ENCODE data around the gene ATP6AP1. TPM values are rescaled to one million over a fixed set of nuclear protein-coding genes. Genes with fewer than 3 reads are reported as not detected.
A peak's percentile ranks its signal among the peaks of the same experiment; 100 is the strongest.

Gene ATP6AP1
- total RNA-seq, 1 experiment from 2014 or later, result 60.2 TPM

GRCh38 chrX:154448484-154448883 lies 20.0 kb downstream of the ATP6AP1 start:
- DNase-seq (ENCODE audit: low spot score), result no peak

GRCh38 chrX:154449618-154450017 lies 21.1 kb downstream of the ATP6AP1 start:
- DNase-seq (ENCODE audit: low spot score), result no peak

DNA sequence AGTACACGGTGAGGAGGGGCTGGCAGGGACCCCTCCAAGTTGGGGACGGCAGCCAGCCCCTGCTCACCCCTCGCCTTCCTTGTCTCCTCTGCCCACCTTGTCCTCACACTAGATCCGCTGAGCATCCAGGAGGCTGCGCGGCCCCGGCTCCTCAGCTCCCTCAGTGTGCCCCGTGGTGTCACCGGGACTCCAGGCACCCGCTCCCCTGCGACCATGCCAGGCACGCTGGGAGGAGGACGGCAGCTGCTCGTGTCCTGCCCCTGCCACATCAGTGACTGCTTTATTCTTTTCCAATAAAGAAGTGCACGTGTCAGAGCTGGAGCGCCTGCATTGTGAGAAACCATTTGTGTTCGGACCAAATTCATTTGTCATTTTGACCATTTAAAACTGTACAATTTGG lies 21.8 kb downstream of the ATP6AP1 start:
- no peak for DNase-seq (ENCODE audit: low spot score)

DNA sequence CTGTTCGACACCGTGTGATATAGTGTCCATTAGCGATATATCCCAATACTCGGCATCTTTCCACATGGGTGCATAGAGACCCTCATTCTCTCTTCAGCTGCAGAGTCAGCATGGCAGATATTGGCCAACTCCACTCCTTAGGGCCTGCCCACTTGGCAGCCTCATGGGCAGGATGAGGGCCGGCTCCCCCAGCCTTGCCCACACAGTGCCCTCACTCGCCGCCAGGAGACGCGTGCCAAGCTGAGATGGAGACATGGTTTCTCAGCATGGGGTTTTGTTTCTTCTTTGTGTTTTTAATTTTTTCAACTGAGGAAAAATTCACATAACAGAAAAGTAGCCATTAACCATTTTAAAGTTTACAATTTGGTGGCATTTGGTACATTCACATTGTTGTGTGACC lies 24.3 kb downstream of the ATP6AP1 start:
- DNase-seq (ENCODE audit: low spot score), result no peak

- no peak for DNase-seq (ENCODE audit: low spot score)
Measured at GRCh38 chrX:154457491-154458115, 29.1 kb downstream of the ATP6AP1 start.

- DNase-seq (ENCODE audit: low spot score), result no peak
Measured at GRCh38 chrX:154458116-154458953, 29.9 kb downstream of the ATP6AP1 start, which contains the start of gene PLXNA3. PLXNA3 (plus strand) TSS chrX:154458281; CDS start chrX:154460184, 1,903 bp downstream.

DNA sequence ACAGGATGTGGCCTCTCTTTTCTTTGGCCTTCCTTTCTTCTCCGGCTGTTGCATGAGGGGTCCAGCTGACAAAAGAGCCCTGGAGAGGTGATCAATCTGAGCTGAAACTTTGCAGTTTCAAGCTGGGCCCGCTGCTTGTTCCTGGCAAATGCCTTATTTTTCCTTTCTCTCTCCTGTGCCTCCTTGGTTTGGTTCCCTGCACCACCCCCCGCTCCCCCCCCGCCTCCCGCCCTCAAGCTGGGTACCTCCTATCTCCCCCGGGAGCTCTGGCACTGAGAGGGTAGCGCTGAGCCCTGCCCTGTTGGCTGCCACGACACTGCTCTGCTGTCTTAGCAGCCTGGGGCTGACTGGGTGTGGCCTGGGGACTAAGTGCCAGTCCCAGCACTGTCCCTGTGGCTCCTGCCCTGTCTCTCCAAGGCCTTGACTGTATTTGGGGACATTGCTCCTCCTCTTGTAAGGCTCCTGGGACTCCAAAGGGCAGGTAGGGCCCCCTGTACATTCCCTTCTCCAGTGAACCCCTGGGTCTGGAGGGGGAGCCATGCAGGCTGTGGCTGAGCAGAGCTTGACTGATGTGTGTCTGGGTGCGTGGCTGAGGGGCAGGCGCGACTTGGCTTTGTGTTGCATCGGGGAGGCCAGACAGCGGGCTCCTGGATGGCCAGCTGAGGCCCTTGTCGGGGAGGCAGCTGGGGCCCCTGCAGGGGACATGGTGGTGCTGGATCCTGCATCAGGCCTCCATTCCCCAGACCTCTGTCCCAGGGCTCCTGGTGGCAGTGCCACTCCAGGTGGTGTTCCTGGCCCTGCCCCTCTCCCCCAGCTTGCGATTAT lies 30.7 kb downstream of the ATP6AP1 start:
- peak; percentile 40 for DNase-seq (ENCODE audit: low spot score)

GRCh38 chrX:154459832-154460231 lies 31.4 kb downstream of the ATP6AP1 start:
- no peak for DNase-seq (ENCODE audit: low spot score)

DNA sequence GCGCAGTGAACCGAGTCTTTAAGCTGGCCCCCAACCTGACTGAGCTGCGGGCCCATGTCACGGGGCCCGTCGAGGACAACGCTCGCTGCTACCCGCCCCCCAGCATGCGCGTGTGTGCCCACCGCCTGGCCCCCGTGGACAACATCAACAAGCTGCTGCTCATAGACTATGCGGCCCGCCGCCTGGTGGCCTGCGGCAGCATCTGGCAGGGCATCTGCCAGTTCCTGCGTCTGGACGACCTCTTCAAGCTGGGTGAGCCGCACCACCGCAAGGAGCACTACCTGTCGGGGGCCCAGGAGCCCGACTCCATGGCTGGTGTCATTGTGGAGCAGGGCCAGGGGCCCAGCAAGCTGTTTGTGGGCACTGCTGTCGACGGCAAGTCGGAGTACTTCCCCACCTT lies 31.8 kb downstream of the ATP6AP1 start:
- DNase-seq (ENCODE audit: low spot score), result no peak

GRCh38 chrX:154462396-154462795 lies 33.9 kb downstream of the ATP6AP1 start:
- DNase-seq (ENCODE audit: low spot score), result no peak

GRCh38 chrX:154463611-154464220 lies 35.2 kb downstream of the ATP6AP1 start:
- DNase-seq (ENCODE audit: low spot score), result no peak

GRCh38 chrX:154464806-154465365 lies 36.4 kb downstream of the ATP6AP1 start:
- DNase-seq (ENCODE audit: low spot score), result no peak

- no peak for DNase-seq (ENCODE audit: low spot score)
Measured at GRCh38 chrX:154465601-154466000, 37.1 kb downstream of the ATP6AP1 start.

DNA sequence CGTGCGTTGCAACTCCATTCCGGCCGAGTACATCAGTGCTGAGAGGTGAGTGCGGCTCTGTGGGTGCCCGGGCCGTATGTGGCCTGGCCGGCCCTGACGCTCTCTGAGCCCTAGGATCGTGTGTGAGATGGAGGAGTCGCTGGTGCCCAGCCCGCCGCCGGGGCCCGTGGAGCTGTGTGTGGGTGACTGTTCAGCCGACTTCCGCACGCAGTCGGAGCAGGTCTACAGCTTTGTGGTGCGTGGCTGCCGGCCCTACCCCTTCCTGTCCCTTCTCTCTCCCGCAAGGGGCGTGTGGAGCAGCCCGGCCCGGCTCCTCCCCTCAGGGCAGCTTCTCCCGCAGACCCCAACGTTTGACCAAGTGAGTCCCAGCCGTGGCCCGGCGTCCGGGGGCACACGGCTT lies 37.6 kb downstream of the ATP6AP1 start:
- no peak for DNase-seq (ENCODE audit: low spot score)

GRCh38 chrX:154466907-154467306 lies 38.4 kb downstream of the ATP6AP1 start:
- DNase-seq (ENCODE audit: low spot score), result no peak

- no peak for DNase-seq (ENCODE audit: low spot score)
Measured at GRCh38 chrX:154467556-154467955, 39.1 kb downstream of the ATP6AP1 start.

DNA sequence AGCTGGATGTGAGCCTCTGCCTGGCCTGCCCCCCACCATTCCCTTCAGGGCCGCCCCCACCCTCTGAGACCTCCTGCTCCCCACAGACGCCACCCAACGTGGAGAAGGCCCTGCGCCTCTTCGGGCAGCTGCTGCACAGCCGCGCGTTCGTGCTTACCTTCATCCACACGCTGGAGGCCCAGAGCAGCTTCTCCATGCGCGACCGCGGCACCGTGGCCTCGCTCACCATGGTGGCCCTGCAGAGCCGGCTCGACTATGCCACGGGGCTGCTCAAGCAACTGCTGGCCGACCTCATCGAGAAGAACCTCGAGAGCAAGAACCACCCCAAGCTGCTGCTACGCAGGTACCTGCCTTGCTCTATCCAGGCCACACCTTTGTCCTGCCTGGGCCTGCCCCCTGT lies 39.7 kb downstream of the ATP6AP1 start:
- DNase-seq (ENCODE audit: low spot score), result no peak

DNA sequence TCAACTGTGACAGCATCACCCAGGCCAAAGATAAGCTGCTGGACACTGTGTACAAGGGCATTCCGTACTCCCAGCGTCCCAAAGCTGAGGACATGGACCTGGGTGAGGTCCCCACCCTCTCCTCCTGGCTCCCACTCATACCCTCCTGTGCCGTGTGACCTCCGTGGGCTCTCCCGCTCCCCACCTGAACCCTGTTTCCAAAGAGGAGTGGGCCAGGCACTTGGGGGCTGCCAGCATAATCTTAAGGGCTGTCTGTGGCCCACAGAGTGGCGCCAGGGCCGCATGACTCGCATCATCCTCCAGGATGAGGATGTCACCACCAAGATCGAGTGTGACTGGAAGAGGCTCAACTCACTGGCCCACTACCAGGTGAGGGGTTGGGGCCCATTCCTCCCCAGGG lies 40.6 kb downstream of the ATP6AP1 start:
- DNase-seq (ENCODE audit: low spot score), result no peak

DNA sequence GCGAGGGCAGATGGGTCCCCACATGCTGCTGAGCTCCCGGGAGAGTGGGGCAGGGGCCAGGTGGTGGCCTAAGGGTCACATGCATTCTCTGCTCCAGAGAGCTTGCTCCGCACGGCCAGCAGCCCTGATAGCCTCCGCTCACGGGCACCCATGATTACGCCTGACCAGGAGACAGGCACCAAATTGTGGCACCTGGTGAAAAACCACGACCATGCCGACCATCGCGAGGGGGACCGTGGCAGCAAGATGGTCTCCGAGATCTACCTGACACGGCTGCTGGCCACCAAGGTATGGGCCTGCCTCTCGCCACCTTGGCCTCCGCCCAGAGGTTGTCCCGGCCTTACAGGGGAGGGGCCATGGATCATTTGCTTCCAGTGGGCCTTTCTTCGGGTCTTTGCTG lies 41.4 kb downstream of the ATP6AP1 start:
- no peak for DNase-seq (ENCODE audit: low spot score)

- no peak for DNase-seq (ENCODE audit: low spot score)
Measured at GRCh38 chrX:154470434-154470833, 42.0 kb downstream of the ATP6AP1 start.

- DNase-seq (ENCODE audit: low spot score), result no peak
Measured at GRCh38 chrX:154470914-154471568, 42.6 kb downstream of the ATP6AP1 start.

Measured in H4 (cell line).